ENCODE data around the gene KHDRBS2.

Gene KHDRBS2

DNA sequence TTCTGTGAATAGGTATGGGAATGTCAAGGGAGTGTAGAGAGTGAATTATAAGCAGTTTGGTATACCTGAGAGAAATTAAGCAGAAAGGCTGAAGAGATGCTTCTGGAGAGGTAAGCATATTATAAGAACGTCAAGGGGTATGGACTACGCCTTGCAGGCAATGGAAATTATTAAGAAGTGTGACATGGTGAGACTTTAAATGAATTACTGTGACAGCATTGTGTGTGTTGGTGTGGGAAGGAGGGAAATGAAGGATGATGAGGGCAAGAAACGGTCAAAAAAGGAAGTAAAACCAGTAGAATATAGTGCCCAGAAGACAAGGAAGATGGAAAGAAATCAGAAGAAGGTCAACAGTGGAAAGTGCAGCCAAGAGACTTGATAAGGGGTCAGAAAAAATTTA is 5.9 kb downstream of the KHDRBS2 start:
- no peak for DNase-seq (ENCODE audit: low spot score)
- TF ChIP-seq, protein P1, sequence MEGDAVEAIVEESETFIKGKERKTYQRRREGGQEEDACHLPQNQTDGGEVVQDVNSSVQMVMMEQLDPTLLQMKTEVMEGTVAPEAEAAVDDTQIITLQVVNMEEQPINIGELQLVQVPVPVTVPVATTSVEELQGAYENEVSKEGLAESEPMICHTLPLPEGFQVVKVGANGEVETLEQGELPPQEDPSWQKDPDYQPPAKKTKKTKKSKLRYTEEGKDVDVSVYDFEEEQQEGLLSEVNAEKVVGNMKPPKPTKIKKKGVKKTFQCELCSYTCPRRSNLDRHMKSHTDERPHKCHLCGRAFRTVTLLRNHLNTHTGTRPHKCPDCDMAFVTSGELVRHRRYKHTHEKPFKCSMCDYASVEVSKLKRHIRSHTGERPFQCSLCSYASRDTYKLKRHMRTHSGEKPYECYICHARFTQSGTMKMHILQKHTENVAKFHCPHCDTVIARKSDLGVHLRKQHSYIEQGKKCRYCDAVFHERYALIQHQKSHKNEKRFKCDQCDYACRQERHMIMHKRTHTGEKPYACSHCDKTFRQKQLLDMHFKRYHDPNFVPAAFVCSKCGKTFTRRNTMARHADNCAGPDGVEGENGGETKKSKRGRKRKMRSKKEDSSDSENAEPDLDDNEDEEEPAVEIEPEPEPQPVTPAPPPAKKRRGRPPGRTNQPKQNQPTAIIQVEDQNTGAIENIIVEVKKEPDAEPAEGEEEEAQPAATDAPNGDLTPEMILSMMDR (conservative IDR thresholded peaks at IDR 0.05; ENCODE audit: low read depth) = no peak
- H3K27ac ChIP-seq = no peak overlapping the region
- ChIA-PET CTCF (interaction anchor here (0.7 kb wide), 1 partner anchor 34 kb away, joined by 3 read pairs; no protein-coding TSS in a partner anchor), POLR2A (ENCODE audit: low non-redundant PET) (no interaction called here)

DNA sequence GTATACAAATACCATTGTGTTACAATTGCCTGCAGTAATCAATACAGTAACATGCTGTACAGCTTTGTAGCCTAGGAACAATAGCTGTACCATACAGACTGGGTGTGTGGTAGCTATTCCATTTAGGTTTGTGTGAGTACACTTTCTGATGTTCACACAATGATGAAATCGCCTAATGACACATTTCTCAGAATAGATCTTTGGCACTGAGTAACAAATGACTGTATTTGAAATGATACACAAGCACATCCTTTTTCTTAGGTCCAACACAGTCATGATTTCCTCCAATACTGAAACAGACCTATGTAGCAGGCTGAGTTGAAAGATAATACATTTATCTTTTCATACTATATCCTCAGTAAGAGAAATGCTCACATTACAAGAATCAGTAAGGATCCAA is 13.9 kb downstream of the KHDRBS2 start:
- ChIA-PET POLR2A (ENCODE audit: low non-redundant PET) (no interaction called here), CTCF (interaction anchor here (0.7 kb wide), 1 partner anchor 294 kb away, joined by 3 read pairs; no protein-coding TSS in a partner anchor)
- no peak for DNase-seq (ENCODE audit: low spot score)

DNA sequence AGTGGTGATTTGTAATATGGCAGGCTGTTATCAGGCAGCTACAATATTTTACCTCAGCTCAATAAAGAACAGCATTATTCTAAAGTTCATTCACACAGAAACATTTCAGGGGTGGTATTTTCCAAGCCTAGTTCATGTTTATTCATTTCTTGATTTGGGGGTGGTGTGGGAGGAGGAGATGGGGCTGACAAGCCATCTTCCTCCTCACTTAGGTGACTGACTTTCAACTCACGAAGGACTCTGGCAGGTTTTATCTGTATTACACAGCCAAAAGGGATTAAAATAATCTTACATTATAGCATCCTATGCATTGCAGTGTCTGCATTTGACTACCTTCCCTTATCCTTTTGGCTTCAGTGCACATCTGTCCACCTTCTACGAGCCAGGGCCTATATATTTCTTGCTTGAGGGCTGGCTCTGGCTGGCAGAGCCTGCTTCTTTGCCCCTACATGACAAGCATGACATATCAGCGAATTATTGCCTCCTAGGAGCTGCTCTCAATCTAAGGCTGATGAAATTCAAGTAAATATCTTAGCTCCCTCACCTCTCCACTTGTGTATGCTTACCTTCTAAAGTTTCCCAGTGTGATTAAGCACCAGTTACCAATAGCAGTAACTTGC is 20.0 kb downstream of the KHDRBS2 start:
- DNase-seq (ENCODE audit: low spot score) = no peak
- ChIA-PET POLR2A (ENCODE audit: low non-redundant PET) (no interaction called here), CTCF (interaction anchor here (0.6 kb wide), 1 partner anchor 28 kb away, joined by 7 read pairs; no protein-coding TSS in a partner anchor)
- TF ChIP-seq, protein P1 (conservative IDR thresholded peaks at IDR 0.05; ENCODE audit: low read depth) = no peak
- H3K27ac ChIP-seq = no peak overlapping the region

More for the DNA sequence above, 13.9 kb downstream of the KHDRBS2 start:
- TF ChIP-seq, protein P1 (conservative IDR thresholded peaks at IDR 0.05; ENCODE audit: low read depth) = no peak
- no peak overlapping the region for H3K27ac ChIP-seq

DNA sequence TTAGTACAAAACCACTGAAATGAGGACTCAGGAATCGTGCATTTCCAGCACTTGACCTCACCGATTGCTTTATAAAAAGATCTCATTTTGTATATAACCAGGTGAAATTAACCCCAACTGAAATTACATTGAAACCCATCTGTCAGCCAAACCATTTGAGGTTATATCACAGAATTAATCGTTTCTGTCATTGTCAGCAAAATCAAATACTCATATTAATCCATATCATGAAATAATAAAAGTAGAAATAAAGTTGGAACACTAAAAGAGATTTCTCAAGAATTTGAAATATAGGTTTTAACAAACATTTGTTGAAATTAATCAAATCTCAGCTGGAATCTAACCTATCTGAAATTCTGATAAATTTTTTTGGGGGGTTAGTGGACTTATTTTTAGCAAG is 23.7 kb downstream of the KHDRBS2 start:
- H3K27ac ChIP-seq = no peak overlapping the region
- no peak for DNase-seq (ENCODE audit: low spot score)
- TF ChIP-seq, protein P1 (conservative IDR thresholded peaks at IDR 0.05; ENCODE audit: low read depth) = no peak
- CTCF ChIA-PET = interaction anchor here (0.6 kb wide), 1 partner anchor 319 kb away, joined by 3 read pairs; no protein-coding TSS in a partner anchor
- POLR2A ChIA-PET (ENCODE audit: low non-redundant PET) = no interaction called here

DNA sequence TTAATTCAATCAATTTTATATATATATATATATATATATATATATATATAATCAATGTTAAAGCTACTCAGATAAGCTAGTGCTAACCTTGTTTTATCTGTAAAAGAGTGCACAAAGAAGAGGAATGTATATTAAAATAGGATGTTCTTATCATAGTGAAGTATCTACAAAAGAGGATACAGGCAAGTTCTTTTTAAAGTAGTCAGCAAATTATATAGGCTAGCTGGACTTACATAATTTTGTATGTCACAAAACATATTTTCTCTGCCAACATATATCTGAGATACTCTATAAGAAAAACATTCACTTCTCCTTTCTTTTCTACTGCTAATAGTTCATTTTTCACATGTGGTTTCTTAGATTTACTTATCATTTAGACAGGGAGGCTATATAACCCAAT is 39.9 kb downstream of the KHDRBS2 start:
- TF ChIP-seq, protein P1 (conservative IDR thresholded peaks at IDR 0.05; ENCODE audit: low read depth) = no peak
- ChIA-PET POLR2A (ENCODE audit: low non-redundant PET) (no interaction called here), CTCF (interaction anchor here (0.6 kb wide), 1 partner anchor 34 kb away, joined by 3 read pairs; no protein-coding TSS in a partner anchor)
- no peak for DNase-seq (ENCODE audit: low spot score)
- no peak overlapping the region for H3K27ac ChIP-seq

DNA sequence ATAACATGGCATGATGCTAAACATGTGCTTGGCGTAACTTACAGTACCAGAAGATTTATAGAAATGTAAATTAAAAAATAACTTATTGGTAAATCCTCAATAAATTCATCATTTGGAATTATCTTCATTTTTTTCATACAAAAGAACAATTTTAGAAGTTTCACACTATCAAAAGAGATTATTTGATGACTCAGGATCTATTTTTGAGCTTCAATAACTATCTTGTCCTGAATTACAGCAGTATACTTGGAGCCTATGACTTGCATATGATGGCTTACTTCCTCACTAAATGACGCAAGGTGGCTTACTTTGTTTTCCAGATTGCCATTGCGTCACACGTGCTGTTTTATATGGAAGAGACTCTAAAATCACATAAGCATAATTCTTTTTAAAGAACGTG is 49.2 kb downstream of the KHDRBS2 start:
- no peak overlapping the region for H3K27ac ChIP-seq
- POLR2A ChIA-PET (ENCODE audit: low non-redundant PET) = no interaction called here
- TF ChIP-seq, protein P1 (conservative IDR thresholded peaks at IDR 0.05; ENCODE audit: low read depth) = no peak
- CTCF ChIA-PET = no interaction called here
- DNase-seq (ENCODE audit: low spot score) = no peak

All from RWPE1 (cell line).